Gastroesophageal sphincter (tissue), 4 donors: ENCODE results near the gene GRAMD2B. TPM values are rescaled to one million over a fixed set of nuclear protein-coding genes. Genes with fewer than 3 reads are reported as not detected.

Experiments
- ATAC-seq: fragments of 150-250 bp; one replicate; pipeline ENCODE4 v1.9.1; 2016; ENCODE audit warnings: mild to moderate bottlenecking, moderate library complexity
- H3K27ac ChIP-seq, 4 donors: fragments of 200-600 bp; sonication (generic) in 3 of 4; 1 replicate in 3 of 4; 2 replicates in 1 of 4; pipeline ENCODE4 v1.5.1; 2016 to 2019
- H3K27me3 ChIP-seq: fragments of 200-600 bp; sonication (generic); one replicate; pipeline ENCODE4 v1.5.1; 2019
- H3K36me3 ChIP-seq, 2 donors: fragments of 200-600 bp; sonication (generic); one replicate each; pipeline ENCODE4 v1.5.1; 2019; ENCODE audit warnings: control low read depth in 1 of 2
- H3K4me1 ChIP-seq, 3 donors: fragments of 200-600 bp; sonication (generic); 1 replicate in 2 of 3; 2 replicates in 1 of 3; pipeline ENCODE4 v1.5.1; 2016 to 2019; ENCODE audit warnings: control low read depth in 2 of 3
- H3K4me3 ChIP-seq, 2 donors: fragments of 200-600 bp; sonication (generic); one replicate each; pipeline ENCODE4 v1.5.1; 2019; ENCODE audit warnings: mild to moderate bottlenecking in 1 of 2, moderate library complexity in 1 of 2
- H3K9me3 ChIP-seq, 3 donors: fragments of 200-600 bp; sonication (generic); one replicate each; pipeline ENCODE4 v1.5.1; 2017 to 2019; ENCODE audit warnings: control low read depth in 2 of 3
- CTCF ChIP-seq, 4 experiments: fragments of 200-600 bp in 2 of 4; fragments of 450-650 bp in 2 of 4; sonication (generic) in 1 of 4; IDR thresholded peaks; one replicate each; pipeline ENCODE4 v1.5.1; 2017 to 2019; ENCODE audit warnings: antibody characterized with exemption in 4 of 4, mild to moderate bottlenecking in 2 of 4, moderate library complexity in 2 of 4
- EP300 ChIP-seq: sonication (generic); formaldehyde crosslinking; IDR thresholded peaks from one replicate; pipeline ENCODE4 v1.6.1; 2017; ENCODE audit warnings: antibody characterized with exemption, mild to moderate bottlenecking
- POLR2A ChIP-seq, 2 donors: fragments of 450-650 bp; IDR thresholded peaks; one replicate each; pipeline ENCODE4 v1.6.1; 2017; ENCODE audit warnings: antibody characterized with exemption in 2 of 2, mild to moderate bottlenecking in 2 of 2, moderate library complexity in 1 of 2
- POLR2AphosphoS5 ChIP-seq: sonication (generic); formaldehyde crosslinking; IDR thresholded peaks from one replicate; pipeline ENCODE4 v1.6.1; 2017; ENCODE audit warnings: antibody characterized with exemption
- WGBS, 2 donors: methylation state at CpG; one replicate each; pipeline ENCODE4 v1.1.5; 2018; ENCODE audit warnings: low coverage in 1 of 2; 5-methylcytosine and 5-hydroxymethylcytosine counted together
- total RNA-seq, 4 donors: library from RNA; depleted of rRNA; stranded (reverse); fragments of >200 nt; gene quantifications; one replicate each; pipeline ENCODE4 v1.1.0, GENCODE V29; 2016

The GRAMD2B gene
- total RNA-seq, 4 donors from 2014 or later: 47.7 to 66.0 (median 53.2) TPM

GRCh38 chr5:126525630-126526245 lies 102.5 kb downstream of the GRAMD2B start:
- Histone ChIP-seq H3K9me3 (no peaks in the 10 kb centered on the region), H3K4me1 (peaks cover 0 to 24% (median 7%) of the 10 kb centered on the region in 3 donors), H3K27ac (peak overlapping the region; percentile 43 to 60 (median 53)), H3K4me3 (no peak overlapping the region), H3K27me3 (no peaks in the 10 kb centered on the region), H3K36me3 (no peaks in the 10 kb centered on the region)
- TF ChIP-seq CTCF (IDR thresholded peaks at IDR 0.05): no peak
- TF ChIP-seq EP300: no peak
- TF ChIP-seq POLR2AphosphoS5: no peak
- TF ChIP-seq POLR2A (IDR thresholded peaks at IDR 0.05): no peak
- peak; percentile 75 for ATAC-seq
- 35 to 37% methylated on average over 4 to 5 of the region's 5 CpGs for WGBS, 2 donors

GRCh38 chr5:126526493-126526892 lies 103.3 kb downstream of the GRAMD2B start:
- Histone ChIP-seq H3K27ac (no peak overlapping the region), H3K36me3 (no peaks in the 10 kb centered on the region), H3K4me3 (no peak overlapping the region), H3K27me3 (no peaks in the 10 kb centered on the region), H3K9me3 (no peaks in the 10 kb centered on the region), H3K4me1 (peaks cover 0 to 28% (median 3%) of the 10 kb centered on the region in 3 donors)
- peak; percentile 54 for ATAC-seq
- TF ChIP-seq POLR2A (IDR thresholded peaks at IDR 0.05) (no peak), POLR2AphosphoS5 (no peak), EP300 (no peak), CTCF (IDR thresholded peaks at IDR 0.05) (no peak)

GRCh38 chr5:126527158-126527557 lies 103.9 kb downstream of the GRAMD2B start:
- no peak overlapping the region for H3K27ac ChIP-seq
- 83% methylated on average over 1 of the region's 1 CpG; no CpG with 5 or more reads in 1 of the 2 donors for WGBS, 2 donors
- H3K27me3 ChIP-seq: no peaks in the 10 kb centered on the region
- H3K4me1 ChIP-seq: peaks cover 0 to 34% (median 3%) of the 10 kb centered on the region in 3 donors
- no peak for TF ChIP-seq POLR2A (IDR thresholded peaks at IDR 0.05)
- TF ChIP-seq CTCF (IDR thresholded peaks at IDR 0.05): no peak
- TF ChIP-seq EP300: no peak
- TF ChIP-seq POLR2AphosphoS5: no peak
- no peak for ATAC-seq
- no peak overlapping the region for H3K4me3 ChIP-seq
- no peaks in the 10 kb centered on the region for H3K36me3 ChIP-seq
- no peaks in the 10 kb centered on the region for H3K9me3 ChIP-seq

- H3K36me3 ChIP-seq: no peaks in the 10 kb centered on the region
- H3K4me1 ChIP-seq: peaks cover 0 to 36% (median 3%) of the 10 kb centered on the region in 3 donors
- no peak for TF ChIP-seq POLR2AphosphoS5
- TF ChIP-seq CTCF (IDR thresholded peaks at IDR 0.05): no peak
- no peak for TF ChIP-seq EP300
- no peak for TF ChIP-seq POLR2A (IDR thresholded peaks at IDR 0.05)
- H3K9me3 ChIP-seq: no peaks in the 10 kb centered on the region
- no peak overlapping the region for H3K27ac ChIP-seq
- no peak overlapping the region for H3K4me3 ChIP-seq
- no peak for ATAC-seq
- no peaks in the 10 kb centered on the region for H3K27me3 ChIP-seq
Measured at GRCh38 chr5:126527892-126528291, 104.7 kb downstream of the GRAMD2B start.

- peak overlapping the region in 2 of 4 donors; percentile 54 to 62 for H3K27ac ChIP-seq
- H3K27me3 ChIP-seq: no peaks in the 10 kb centered on the region
- ATAC-seq: no peak
- no peak overlapping the region for H3K4me3 ChIP-seq
- WGBS, 2 donors: 21 to 54% methylated on average over 3 to 4 of the region's 4 CpGs
- no peaks in the 10 kb centered on the region for H3K9me3 ChIP-seq
- H3K36me3 ChIP-seq: no peaks in the 10 kb centered on the region
- peaks cover 0 to 20% (median 4%) of the 10 kb centered on the region in 3 donors for H3K4me1 ChIP-seq
- no peak for TF ChIP-seq POLR2AphosphoS5
- no peak for TF ChIP-seq POLR2A (IDR thresholded peaks at IDR 0.05)
- TF ChIP-seq CTCF (IDR thresholded peaks at IDR 0.05): no peak
- TF ChIP-seq EP300: no peak
Measured at GRCh38 chr5:126531543-126532120, 108.4 kb downstream of the GRAMD2B start.
